GM23248 (cell line): ENCODE measurements around the gene TEX22.

ENCODE experiments used
- EZH2 ChIP-seq: fragments of 200-600 bp; sonication (generic); IDR thresholded peaks from 2 replicates; pipeline ENCODE4 v1.6.1; 2018; ENCODE audit warnings: antibody characterized with exemption, mild to moderate bottlenecking; ENCODE audit not compliant: insufficient read depth, poor library complexity, severe bottlenecking
- EZH2phosphoT487 ChIP-seq: fragments of 200-600 bp; sonication (generic); IDR thresholded peaks from 2 replicates; pipeline ENCODE4 v1.6.1; 2018; ENCODE audit warnings: antibody characterized with exemption, moderate library complexity, mild to moderate bottlenecking, low read depth; ENCODE audit not compliant: insufficient read depth

DNA sequence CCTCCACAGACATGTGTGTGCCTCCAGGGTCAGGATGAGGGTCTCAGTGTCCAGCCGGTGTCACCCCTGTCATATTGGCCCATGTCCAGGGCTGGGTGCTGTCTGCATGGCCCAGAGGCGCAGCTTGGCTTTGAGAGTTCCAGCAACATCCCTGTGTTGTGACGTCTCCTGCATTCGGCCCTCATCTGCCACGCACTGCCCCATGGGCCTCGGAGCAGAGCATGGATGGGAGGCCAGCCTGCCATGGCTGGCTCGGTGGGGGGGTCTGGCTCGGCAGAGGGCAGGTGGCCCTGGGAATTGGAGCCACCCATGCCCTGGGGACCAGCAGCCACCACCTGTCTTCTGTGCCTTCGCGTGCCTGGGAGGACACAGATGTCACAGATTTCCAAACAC is 10.8 kb upstream of the TEX22 start:
- TF ChIP-seq EZH2 (no peak), EZH2phosphoT487 (no peak)
